Measurements from ENCODE around the gene HTR1D.

The HTR1D gene

GRCh38 chr1:23178950-23179349 lies 38.4 kb downstream of the HTR1D start:
- Histone ChIP-seq H2AFZ (ENCODE audit: low read depth, low read length) (no peak overlapping the region), H3K27me3 (ENCODE audit: control insufficient read depth in 1 of 2, insufficient read depth in 1 of 2, low read length in 2 of 2) (peaks cover 0 to 7% of the 10 kb centered on the region in 2 experiments), H4K8ac (ENCODE audit: low read length) (no peak overlapping the region), H2BK120ac (ENCODE audit: low read depth, low read length) (no peak overlapping the region), H2AK5ac (ENCODE audit: low read length, severe bottlenecking) (peak overlapping the region; percentile 42), H4K91ac (ENCODE audit: low read length) (no peak overlapping the region), H2BK5ac (ENCODE audit: low read depth, low read length, poor library complexity, severe bottlenecking) (no peak overlapping the region), H3K14ac (ENCODE audit: low read length in 2 of 2) (no peak overlapping the region), H3K23ac (ENCODE audit: low read length in 2 of 2) (no peak overlapping the region), H3K4me1 (ENCODE audit: control insufficient read depth, insufficient read depth, low read depth, low read length) (peaks cover 6% of the 10 kb centered on the region), H3K4me3 (ENCODE audit: insufficient read depth in 1 of 2, low read depth in 1 of 2, low read length in 2 of 2) (no peak overlapping the region), H2BK12ac (ENCODE audit: low read length in 2 of 2) (no peak overlapping the region), H3K79me1 (replicated peaks; ENCODE audit: low read length, poor library complexity, severe bottlenecking) (no peaks in the 10 kb centered on the region), H3K18ac (ENCODE audit: low read depth in 1 of 2, low read length in 2 of 2) (no peak overlapping the region), H3K4me2 (ENCODE audit: low read length, poor library complexity, severe bottlenecking) (no peak overlapping the region), H3K27ac (ENCODE audit: low read length, poor library complexity, severe bottlenecking) (no peak overlapping the region), H2BK15ac (ENCODE audit: low read depth, poor library complexity, severe bottlenecking) (no peak overlapping the region), H3K9me3 (ENCODE audit: control insufficient read depth, low read length) (no peaks in the 10 kb centered on the region), H3K36me3 (ENCODE audit: control insufficient read depth in 1 of 2, insufficient read depth in 2 of 2, low read depth in 1 of 2, low read length in 2 of 2) (no peaks in the 10 kb centered on the region), H3K9ac (ENCODE audit: low read length) (no peak overlapping the region), H3K4ac (ENCODE audit: low read depth in 1 of 2, low read length in 2 of 2) (no peak overlapping the region)
- DNase-seq, result peak; percentile 66
- 76% methylated on average over 6 of the region's 6 CpGs for WGBS

- Histone ChIP-seq H4K8ac (ENCODE audit: low read length) (no peak overlapping the region), H3K79me1 (replicated peaks; ENCODE audit: low read length, poor library complexity, severe bottlenecking) (no peaks in the 10 kb centered on the region), H3K4me1 (ENCODE audit: control insufficient read depth, insufficient read depth, low read depth, low read length) (peaks cover 6% of the 10 kb centered on the region), H3K27ac (ENCODE audit: low read length, poor library complexity, severe bottlenecking) (peak overlapping the region; percentile 17), H3K27me3 (ENCODE audit: control insufficient read depth in 1 of 2, insufficient read depth in 1 of 2, low read length in 2 of 2) (peaks cover 0 to 4% of the 10 kb centered on the region in 2 experiments), H4K91ac (ENCODE audit: low read length) (no peak overlapping the region), H2BK12ac (ENCODE audit: low read length in 2 of 2) (no peak overlapping the region), H3K9me3 (ENCODE audit: control insufficient read depth, low read length) (no peaks in the 10 kb centered on the region), H3K4ac (ENCODE audit: low read depth in 1 of 2, low read length in 2 of 2) (peak overlapping the region in 1 of 2 experiments; percentile 68), H3K4me2 (ENCODE audit: low read length, poor library complexity, severe bottlenecking) (no peak overlapping the region), H3K23ac (ENCODE audit: low read length in 2 of 2) (no peak overlapping the region), H2BK120ac (ENCODE audit: low read depth, low read length) (no peak overlapping the region), H3K36me3 (ENCODE audit: control insufficient read depth in 1 of 2, insufficient read depth in 2 of 2, low read depth in 1 of 2, low read length in 2 of 2) (no peaks in the 10 kb centered on the region), H3K18ac (ENCODE audit: low read depth in 1 of 2, low read length in 2 of 2) (peak overlapping the region in 1 of 2 experiments; percentile 38), H2BK15ac (ENCODE audit: low read depth, poor library complexity, severe bottlenecking) (no peak overlapping the region), H3K14ac (ENCODE audit: low read length in 2 of 2) (no peak overlapping the region), H2AK5ac (ENCODE audit: low read length, severe bottlenecking) (peak overlapping the region; percentile 40), H2BK5ac (ENCODE audit: low read depth, low read length, poor library complexity, severe bottlenecking) (no peak overlapping the region), H3K9ac (ENCODE audit: low read length) (peak overlapping the region; percentile 90), H2AFZ (ENCODE audit: low read depth, low read length) (no peak overlapping the region), H3K4me3 (ENCODE audit: insufficient read depth in 1 of 2, low read depth in 1 of 2, low read length in 2 of 2) (peak overlapping the region in 1 of 2 experiments; percentile 79)
- WGBS, result 66% methylated on average over 6 of the region's 6 CpGs
- DNase-seq, result peak; percentile 82
Measured at GRCh38 chr1:23178414-23178813, 38.9 kb downstream of the HTR1D start.

- peak overlapping the region in 1 of 2 experiments; percentile 94 for H3K23ac ChIP-seq (ENCODE audit: low read length in 2 of 2)
- 2% methylated on average over 56 of the region's 62 CpGs for WGBS
- no peaks in the 10 kb centered on the region for H3K27me3 ChIP-seq (ENCODE audit: control insufficient read depth in 1 of 2, insufficient read depth in 1 of 2, low read length in 2 of 2)
- H3K18ac ChIP-seq (ENCODE audit: low read depth in 1 of 2, low read length in 2 of 2), result peak overlapping the region; percentile 56 to 79
- no peaks in the 10 kb centered on the region for H3K9me3 ChIP-seq (ENCODE audit: control insufficient read depth, low read length)
- H3K79me1 ChIP-seq (replicated peaks; ENCODE audit: low read length, poor library complexity, severe bottlenecking), result no peaks in the 10 kb centered on the region
- peak overlapping the region; percentile 79 for H3K4me2 ChIP-seq (ENCODE audit: low read length, poor library complexity, severe bottlenecking)
- H2BK120ac ChIP-seq (ENCODE audit: low read depth, low read length), result peak overlapping the region; percentile 54
- peak; percentile 88 for DNase-seq
- peak overlapping the region; percentile 52 to 79 for H3K4me3 ChIP-seq (ENCODE audit: insufficient read depth in 1 of 2, low read depth in 1 of 2, low read length in 2 of 2)
- peaks cover 6% of the 10 kb centered on the region for H3K4me1 ChIP-seq (ENCODE audit: control insufficient read depth, insufficient read depth, low read depth, low read length)
- H3K36me3 ChIP-seq (ENCODE audit: control insufficient read depth in 1 of 2, insufficient read depth in 2 of 2, low read depth in 1 of 2, low read length in 2 of 2), result no peaks in the 10 kb centered on the region
- H2AK5ac ChIP-seq (ENCODE audit: low read length, severe bottlenecking), result peak overlapping the region; percentile 40
- H3K27ac ChIP-seq (ENCODE audit: low read length, poor library complexity, severe bottlenecking), result peak overlapping the region; percentile 74
- peak overlapping the region; percentile 90 for H4K8ac ChIP-seq (ENCODE audit: low read length)
- peak overlapping the region; percentile 51 to 73 for H2BK12ac ChIP-seq (ENCODE audit: low read length in 2 of 2)
- H2AFZ ChIP-seq (ENCODE audit: low read depth, low read length), result peak overlapping the region; percentile 48
- H3K14ac ChIP-seq (ENCODE audit: low read length in 2 of 2), result peak overlapping the region in 1 of 2 experiments; percentile 30
- H2BK15ac ChIP-seq (ENCODE audit: low read depth, poor library complexity, severe bottlenecking), result peak overlapping the region; percentile 30
- H3K4ac ChIP-seq (ENCODE audit: low read depth in 1 of 2, low read length in 2 of 2), result peak overlapping the region; percentile 68 to 88
- peak overlapping the region; percentile 95 for H4K91ac ChIP-seq (ENCODE audit: low read length)
- peak overlapping the region; percentile 90 for H3K9ac ChIP-seq (ENCODE audit: low read length)
- peak overlapping the region; percentile 71 for H2BK5ac ChIP-seq (ENCODE audit: low read depth, low read length, poor library complexity, severe bottlenecking)
Measured at GRCh38 chr1:23177438-23178380, 39.6 kb downstream of the HTR1D start.

- Histone ChIP-seq H3K36me3 (ENCODE audit: control insufficient read depth in 1 of 2, insufficient read depth in 2 of 2, low read depth in 1 of 2, low read length in 2 of 2) (no peaks in the 10 kb centered on the region), H2AK5ac (ENCODE audit: low read length, severe bottlenecking) (no peak overlapping the region), H4K8ac (ENCODE audit: low read length) (peak overlapping the region; percentile 13), H3K18ac (ENCODE audit: low read depth in 1 of 2, low read length in 2 of 2) (peak overlapping the region; percentile 56 to 79), H3K79me1 (replicated peaks; ENCODE audit: low read length, poor library complexity, severe bottlenecking) (no peaks in the 10 kb centered on the region), H3K23ac (ENCODE audit: low read length in 2 of 2) (peak overlapping the region in 1 of 2 experiments; percentile 94), H2BK120ac (ENCODE audit: low read depth, low read length) (no peak overlapping the region), H2BK5ac (ENCODE audit: low read depth, low read length, poor library complexity, severe bottlenecking) (no peak overlapping the region), H3K9me3 (ENCODE audit: control insufficient read depth, low read length) (no peaks in the 10 kb centered on the region), H2AFZ (ENCODE audit: low read depth, low read length) (peak overlapping the region; percentile 48), H3K9ac (ENCODE audit: low read length) (peak overlapping the region; percentile 90), H3K4ac (ENCODE audit: low read depth in 1 of 2, low read length in 2 of 2) (peak overlapping the region in 1 of 2 experiments; percentile 34), H4K91ac (ENCODE audit: low read length) (peak overlapping the region; percentile 95), H3K14ac (ENCODE audit: low read length in 2 of 2) (no peak overlapping the region), H3K27me3 (ENCODE audit: control insufficient read depth in 1 of 2, insufficient read depth in 1 of 2, low read length in 2 of 2) (no peaks in the 10 kb centered on the region), H3K4me3 (ENCODE audit: insufficient read depth in 1 of 2, low read depth in 1 of 2, low read length in 2 of 2) (peak overlapping the region; percentile 52 to 79), H2BK15ac (ENCODE audit: low read depth, poor library complexity, severe bottlenecking) (no peak overlapping the region), H3K4me2 (ENCODE audit: low read length, poor library complexity, severe bottlenecking) (peak overlapping the region; percentile 79), H3K4me1 (ENCODE audit: control insufficient read depth, insufficient read depth, low read depth, low read length) (peaks cover 6% of the 10 kb centered on the region), H2BK12ac (ENCODE audit: low read length in 2 of 2) (peak overlapping the region; percentile 51 to 73), H3K27ac (ENCODE audit: low read length, poor library complexity, severe bottlenecking) (peak overlapping the region; percentile 14)
- WGBS, result 59% methylated on average over 10 of the region's 10 CpGs
- DNase-seq, result peak; percentile 36
Measured at GRCh38 chr1:23177031-23177430, 40.3 kb downstream of the HTR1D start.
